IPS-15b (cell line): ENCODE results near the gene CPZ.

Experiments used
- H3K27me3 ChIP-seq: one replicate; pipeline ENCODE4 v1.6.1; 2013; ENCODE audit warnings: low read length; ENCODE audit not compliant: control insufficient read depth, insufficient read depth
- H3K36me3 ChIP-seq: one replicate; pipeline ENCODE4 v1.6.1; 2013; ENCODE audit warnings: low read length; ENCODE audit not compliant: control insufficient read depth, insufficient read depth
- H3K4me1 ChIP-seq: one replicate; pipeline ENCODE4 v1.6.1; 2013; ENCODE audit warnings: mild to moderate bottlenecking, low read length; ENCODE audit not compliant: control insufficient read depth, insufficient read depth
- H3K4me3 ChIP-seq: one replicate; pipeline ENCODE4 v1.5.1; 2013; ENCODE audit warnings: low read depth, low read length
- H3K9ac ChIP-seq: one replicate; pipeline ENCODE4 v1.6.1; 2013; ENCODE audit warnings: low read depth, mild to moderate bottlenecking, low read length
- H3K9me3 ChIP-seq: one replicate; pipeline ENCODE4 v1.6.1; 2013; ENCODE audit warnings: mild to moderate bottlenecking, low read length; ENCODE audit not compliant: control insufficient read depth, insufficient read depth

The CPZ gene

GRCh38 chr4:8591626-8592365 is 769 bp upstream of the CPZ start:
- no peak overlapping the region for H3K9ac ChIP-seq
- H3K27me3 ChIP-seq: no peaks in the 10 kb centered on the region
- no peaks in the 10 kb centered on the region for H3K36me3 ChIP-seq

GRCh38 chr4:8593264-8594096 is 915 bp downstream of the CPZ start:
- H3K9ac ChIP-seq: peak overlapping the region; percentile 54

More at GRCh38 chr4:8591626-8592365, 769 bp upstream of the CPZ start:
- no peak overlapping the region for H3K4me3 ChIP-seq
- no peaks in the 10 kb centered on the region for H3K9me3 ChIP-seq
- peaks cover 10% of the 10 kb centered on the region for H3K4me1 ChIP-seq

GRCh38 chr4:8594097-8595038 is 1.8 kb downstream of the CPZ start:
- H3K36me3 ChIP-seq: peaks cover 8% of the 10 kb centered on the region
- no peak overlapping the region for H3K9ac ChIP-seq
- H3K27me3 ChIP-seq: no peaks in the 10 kb centered on the region
- no peaks in the 10 kb centered on the region for H3K9me3 ChIP-seq
- peaks cover 10% of the 10 kb centered on the region for H3K4me1 ChIP-seq
- H3K4me3 ChIP-seq: peak overlapping the region; percentile 68

More at GRCh38 chr4:8593264-8594096, 915 bp downstream of the CPZ start:
- Histone ChIP-seq H3K4me1 (peaks cover 10% of the 10 kb centered on the region), H3K27me3 (no peaks in the 10 kb centered on the region), H3K36me3 (peaks cover 4% of the 10 kb centered on the region), H3K9me3 (no peaks in the 10 kb centered on the region), H3K4me3 (peak overlapping the region; percentile 68)

- Histone ChIP-seq H3K9ac (no peak overlapping the region), H3K27me3 (no peaks in the 10 kb centered on the region), H3K36me3 (peaks cover 8% of the 10 kb centered on the region), H3K4me1 (peaks cover 10% of the 10 kb centered on the region), H3K9me3 (no peaks in the 10 kb centered on the region), H3K4me3 (no peak overlapping the region)
Observed at GRCh38 chr4:8595237-8596087, 2.9 kb downstream of the CPZ start.

- Histone ChIP-seq H3K36me3 (peaks cover 17% of the 10 kb centered on the region), H3K9ac (no peak overlapping the region), H3K4me1 (peaks cover 8% of the 10 kb centered on the region), H3K27me3 (no peaks in the 10 kb centered on the region), H3K9me3 (no peaks in the 10 kb centered on the region), H3K4me3 (no peak overlapping the region)
Observed at GRCh38 chr4:8596891-8597290, 4.3 kb downstream of the CPZ start.

- H3K9ac ChIP-seq: no peak overlapping the region
- no peak overlapping the region for H3K4me3 ChIP-seq
- no peaks in the 10 kb centered on the region for H3K9me3 ChIP-seq
- peaks cover 5% of the 10 kb centered on the region for H3K4me1 ChIP-seq
- no peaks in the 10 kb centered on the region for H3K27me3 ChIP-seq
- peaks cover 17% of the 10 kb centered on the region for H3K36me3 ChIP-seq
Observed at GRCh38 chr4:8597319-8597718, 4.8 kb downstream of the CPZ start.

GRCh38 chr4:8597791-8598190 is 5.2 kb downstream of the CPZ start:
- Histone ChIP-seq H3K9ac (no peak overlapping the region), H3K27me3 (no peaks in the 10 kb centered on the region), H3K36me3 (peaks cover 17% of the 10 kb centered on the region), H3K4me1 (peaks cover 5% of the 10 kb centered on the region), H3K9me3 (no peaks in the 10 kb centered on the region), H3K4me3 (no peak overlapping the region)

GRCh38 chr4:8598391-8599090 is 6.0 kb downstream of the CPZ start:
- Histone ChIP-seq H3K4me1 (peaks cover 5% of the 10 kb centered on the region), H3K27me3 (no peaks in the 10 kb centered on the region), H3K9me3 (no peaks in the 10 kb centered on the region), H3K4me3 (no peak overlapping the region), H3K9ac (no peak overlapping the region), H3K36me3 (peaks cover 19% of the 10 kb centered on the region)

GRCh38 chr4:8599091-8599460 is 6.5 kb downstream of the CPZ start:
- Histone ChIP-seq H3K36me3 (peaks cover 24% of the 10 kb centered on the region), H3K4me1 (peaks cover 2% of the 10 kb centered on the region), H3K9me3 (no peaks in the 10 kb centered on the region), H3K4me3 (no peak overlapping the region), H3K9ac (no peak overlapping the region), H3K27me3 (no peaks in the 10 kb centered on the region)

GRCh38 chr4:8599657-8600056 is 7.1 kb downstream of the CPZ start:
- no peaks in the 10 kb centered on the region for H3K27me3 ChIP-seq
- H3K4me3 ChIP-seq: no peak overlapping the region
- no peaks in the 10 kb centered on the region for H3K4me1 ChIP-seq
- H3K9me3 ChIP-seq: no peaks in the 10 kb centered on the region
- H3K36me3 ChIP-seq: peaks cover 24% of the 10 kb centered on the region
- H3K9ac ChIP-seq: no peak overlapping the region
